ENCODE results near the gene THAP2.

The THAP2 gene

GRCh38 chr12:71649401-71649800 is 14.7 kb upstream of the THAP2 start:
- TF ChIP-seq GATA3 (IDR thresholded peaks at IDR 0.05; ENCODE audit: low read depth, low read length): no peak

- no peak for TF ChIP-seq GATA3 (IDR thresholded peaks at IDR 0.05; ENCODE audit: low read depth, low read length)
- TF ChIP-seq GATA2 (IDR thresholded peaks at IDR 0.05; ENCODE audit: low read depth, low read length): no peak
Measured at GRCh38 chr12:71652656-71653055, 11.4 kb upstream of the THAP2 start.

GRCh38 chr12:71653137-71653536 is 11.0 kb upstream of the THAP2 start:
- TF ChIP-seq GATA3 (IDR thresholded peaks at IDR 0.05; ENCODE audit: low read depth, low read length): no peak
- TF ChIP-seq GATA2 (IDR thresholded peaks at IDR 0.05; ENCODE audit: low read depth, low read length): no peak

GRCh38 chr12:71654200-71654599 is 9.9 kb upstream of the THAP2 start:
- TF ChIP-seq GATA2 (IDR thresholded peaks at IDR 0.05; ENCODE audit: low read depth, low read length) (no peak), GATA3 (IDR thresholded peaks at IDR 0.05; ENCODE audit: low read depth, low read length) (no peak)

GRCh38 chr12:71655495-71655894 is 8.6 kb upstream of the THAP2 start:
- no peak for TF ChIP-seq GATA3 (IDR thresholded peaks at IDR 0.05; ENCODE audit: low read depth, low read length)
- TF ChIP-seq GATA2 (IDR thresholded peaks at IDR 0.05; ENCODE audit: low read depth, low read length): no peak

GRCh38 chr12:71655907-71656306 is 8.2 kb upstream of the THAP2 start:
- TF ChIP-seq GATA2 (IDR thresholded peaks at IDR 0.05; ENCODE audit: low read depth, low read length): no peak
- no peak for TF ChIP-seq GATA3 (IDR thresholded peaks at IDR 0.05; ENCODE audit: low read depth, low read length)

GRCh38 chr12:71656740-71657139 is 7.4 kb upstream of the THAP2 start:
- TF ChIP-seq GATA3 (IDR thresholded peaks at IDR 0.05; ENCODE audit: low read depth, low read length) (no peak), GATA2 (IDR thresholded peaks at IDR 0.05; ENCODE audit: low read depth, low read length) (no peak)

GRCh38 chr12:71661977-71662530 is 2.0 kb upstream of the THAP2 start:
- TF ChIP-seq GATA3 (IDR thresholded peaks at IDR 0.05; ENCODE audit: low read depth, low read length) (no peak), GATA2 (IDR thresholded peaks at IDR 0.05; ENCODE audit: low read depth, low read length) (no peak)

- TF ChIP-seq GATA2 (IDR thresholded peaks at IDR 0.05; ENCODE audit: low read depth, low read length): no peak
- no peak for TF ChIP-seq GATA3 (IDR thresholded peaks at IDR 0.05; ENCODE audit: low read depth, low read length)
Measured at GRCh38 chr12:71662849-71663560, 1.1 kb upstream of the THAP2 start.

GRCh38 chr12:71664411-71665089 is 449 bp downstream of the THAP2 start:
- no peak for TF ChIP-seq GATA3 (IDR thresholded peaks at IDR 0.05; ENCODE audit: low read depth, low read length)
- no peak for TF ChIP-seq GATA2 (IDR thresholded peaks at IDR 0.05; ENCODE audit: low read depth, low read length)

GRCh38 chr12:71665090-71665463 is 976 bp downstream of the THAP2 start:
- TF ChIP-seq GATA2 (IDR thresholded peaks at IDR 0.05; ENCODE audit: low read depth, low read length) (no peak), GATA3 (IDR thresholded peaks at IDR 0.05; ENCODE audit: low read depth, low read length) (no peak)

GRCh38 chr12:71666259-71666658 is 2.2 kb downstream of the THAP2 start:
- no peak for TF ChIP-seq GATA3 (IDR thresholded peaks at IDR 0.05; ENCODE audit: low read depth, low read length)

- TF ChIP-seq GATA2 (IDR thresholded peaks at IDR 0.05; ENCODE audit: low read depth, low read length): no peak
Measured at GRCh38 chr12:71671311-71671710, 7.2 kb downstream of the THAP2 start.

GRCh38 chr12:71671816-71672215 is 7.7 kb downstream of the THAP2 start:
- TF ChIP-seq GATA2 (IDR thresholded peaks at IDR 0.05; ENCODE audit: low read depth, low read length): no peak
- no peak for TF ChIP-seq GATA3 (IDR thresholded peaks at IDR 0.05; ENCODE audit: low read depth, low read length)

GRCh38 chr12:71682466-71682865 is 18.4 kb downstream of the THAP2 start:
- TF ChIP-seq GATA2 (IDR thresholded peaks at IDR 0.05; ENCODE audit: low read depth, low read length) (no peak), GATA3 (IDR thresholded peaks at IDR 0.05; ENCODE audit: low read depth, low read length) (no peak)

Measured in SH-SY5Y (cell line).